ENCODE results near the gene FXYD5.
"Not testable (repeated sequence)": the region's sequence is repeated elsewhere in the genome, so short reads cannot be mapped to it uniquely, and the experiment has no call there.

FXYD5 gene

DNA sequence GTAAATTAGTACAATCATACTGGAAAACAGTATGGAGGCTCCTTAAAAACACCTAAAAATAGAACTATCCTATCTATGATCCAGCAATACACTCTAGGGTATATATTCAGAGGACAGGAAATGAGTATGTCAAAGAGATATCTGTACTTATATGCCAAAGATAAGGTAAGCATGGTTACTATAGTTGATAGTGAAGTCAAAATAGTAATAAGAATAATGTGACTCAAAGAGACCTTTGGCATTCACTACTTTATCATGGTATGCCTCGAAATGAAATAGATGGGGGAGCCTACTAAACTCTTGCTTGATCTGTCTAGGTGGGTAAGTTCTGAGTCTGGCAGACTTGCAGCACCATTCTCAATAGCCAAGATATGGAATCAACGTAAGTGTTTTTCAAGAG is 30.3 kb downstream of the FXYD5 start:
- TF ChIP-seq CTCF (IDR thresholded peaks at IDR 0.05; ENCODE audit: borderline replicate concordance, insufficient read depth, low read depth, low read length) = no peak
- no peak overlapping the region for H3K4me3 ChIP-seq (ENCODE audit: low read depth, low read length)

- no peak for TF ChIP-seq CTCF (IDR thresholded peaks at IDR 0.05; ENCODE audit: borderline replicate concordance, insufficient read depth, low read depth, low read length)
- H3K4me3 ChIP-seq (ENCODE audit: low read depth, low read length) = no peak overlapping the region
Observed at GRCh38 chr19:35194012-35194984, 39.8 kb downstream of the FXYD5 start.

DNA sequence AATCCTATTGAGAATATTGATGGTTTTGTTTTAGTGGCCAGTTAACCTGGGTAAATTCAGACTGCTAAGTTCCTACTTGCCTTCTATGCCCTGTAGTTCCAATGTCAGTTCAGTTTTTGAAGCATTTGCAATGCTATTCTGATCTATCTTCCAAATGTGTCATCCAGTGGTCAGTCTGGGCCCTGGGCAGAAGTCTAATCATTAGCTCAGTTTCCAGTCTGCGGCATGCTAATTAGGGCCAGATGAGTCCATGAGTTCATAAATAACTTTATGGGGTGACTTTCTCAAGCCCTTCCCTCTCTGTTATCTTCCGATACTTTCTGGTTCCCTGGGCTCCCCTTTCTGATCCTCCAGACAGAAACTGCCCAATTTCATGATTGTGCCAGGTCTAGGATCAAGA is 41.3 kb downstream of the FXYD5 start:
- no peak for TF ChIP-seq CTCF (IDR thresholded peaks at IDR 0.05; ENCODE audit: borderline replicate concordance, insufficient read depth, low read depth, low read length)
- H3K4me3 ChIP-seq (ENCODE audit: low read depth, low read length) = no peak overlapping the region

DNA sequence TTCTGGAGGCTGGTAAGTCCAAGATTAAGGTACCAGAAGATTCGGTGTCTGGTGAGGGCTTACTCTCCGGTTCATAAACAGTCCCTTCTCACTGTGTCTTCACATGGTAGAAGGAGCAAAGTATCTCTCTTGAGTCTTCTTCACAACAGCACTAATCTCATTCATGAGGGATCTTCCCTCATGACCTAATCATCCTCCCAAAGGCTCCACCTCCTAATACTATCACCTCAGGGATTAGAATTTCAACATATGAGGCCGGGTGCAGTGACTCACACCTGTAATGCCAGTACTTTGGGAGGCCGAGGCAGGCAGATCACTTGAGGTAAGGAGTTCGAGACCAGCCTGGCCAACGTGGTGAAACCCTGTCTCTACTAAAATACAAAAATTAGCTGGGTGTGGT is 42.3 kb downstream of the FXYD5 start:
- H3K4me3 ChIP-seq (ENCODE audit: low read depth, low read length) = not testable (repeated sequence)

DNA sequence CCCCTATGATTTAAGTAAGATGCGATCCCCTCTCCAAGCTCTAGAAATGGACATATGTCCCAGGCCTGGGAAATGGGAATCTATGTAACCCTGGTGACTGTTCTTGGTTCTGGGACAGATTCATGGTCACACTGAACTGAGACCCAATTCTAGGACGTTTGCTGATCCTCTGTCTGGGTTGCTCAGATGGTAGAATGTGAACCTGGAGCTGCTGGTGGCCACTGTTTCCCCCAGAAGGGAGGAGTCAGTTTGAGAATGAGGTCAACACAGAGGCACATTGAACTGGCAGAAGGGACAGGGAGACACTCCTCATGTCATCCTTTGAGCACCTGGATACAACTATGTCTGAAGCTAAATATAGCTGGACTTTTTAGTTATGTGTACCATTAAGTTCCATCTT is 44.9 kb downstream of the FXYD5 start:
- no peak for TF ChIP-seq CTCF (IDR thresholded peaks at IDR 0.05; ENCODE audit: borderline replicate concordance, insufficient read depth, low read depth, low read length)
- no peak overlapping the region for H3K4me3 ChIP-seq (ENCODE audit: low read depth, low read length)

DNA sequence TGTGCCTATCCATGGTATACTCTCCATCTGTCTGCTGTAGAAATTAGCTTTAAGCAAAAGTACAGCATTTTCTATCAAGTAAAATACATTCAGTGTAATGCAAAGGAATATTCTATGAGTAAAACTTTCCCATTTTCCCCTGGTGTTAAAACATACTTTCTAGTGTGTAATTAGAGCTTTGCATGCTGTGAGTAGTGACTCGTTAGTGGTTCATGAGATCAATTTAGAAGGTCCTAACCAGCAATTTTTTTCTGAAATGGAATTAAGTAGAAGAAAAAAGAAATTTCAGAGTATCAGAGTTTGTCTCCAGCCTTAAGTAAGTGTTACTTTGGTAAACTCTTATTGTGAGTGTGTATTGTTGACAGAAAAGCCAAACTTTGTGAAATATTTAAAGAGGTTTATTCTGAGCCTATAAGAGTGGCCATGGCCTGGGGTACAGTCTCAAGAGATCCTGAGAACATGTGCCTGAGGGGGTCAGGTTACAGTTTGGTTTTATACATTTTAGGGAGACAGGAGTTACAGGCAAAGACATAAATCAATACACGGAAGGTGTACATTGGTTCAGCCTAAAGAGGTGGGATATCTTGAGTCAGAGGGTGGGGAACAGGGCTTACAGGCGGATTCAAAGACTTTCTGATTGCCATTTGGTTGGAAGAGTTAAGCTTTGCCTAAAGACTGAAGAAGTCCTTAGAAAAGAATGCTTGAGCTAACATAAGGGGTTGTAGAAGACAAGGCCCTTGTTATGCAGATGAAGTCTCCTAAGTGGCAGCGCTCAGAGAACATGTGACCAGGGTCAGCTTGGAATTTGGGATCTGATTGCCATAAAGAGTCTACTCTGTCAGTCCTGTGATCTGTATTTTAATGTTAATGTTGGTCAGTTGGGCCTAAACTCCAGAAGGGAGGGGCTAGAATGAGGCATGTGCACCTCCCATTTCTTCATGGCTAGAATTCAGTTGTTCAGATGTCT is 48.5 kb downstream of the FXYD5 start:
- H3K4me3 ChIP-seq (ENCODE audit: low read depth, low read length) = no peak overlapping the region
- no peak for TF ChIP-seq CTCF (IDR thresholded peaks at IDR 0.05; ENCODE audit: borderline replicate concordance, insufficient read depth, low read depth, low read length)
